Activated CD8-positive, alpha-beta memory T cell treated with anti-CD3 and anti-CD28 coated beads for 36 hours (primary cell): ENCODE results near the gene LFNG. TPM values are rescaled to one million over a fixed set of nuclear protein-coding genes. Genes with fewer than 3 reads are reported as not detected.

Experiments
- CTCF ChIA-PET: fragments of 350-600 bp; sonication (Branson Sonifier 250); formaldehyde crosslinking; loops from one replicate; lab custom pipeline; 2021; ENCODE audit warnings: antibody characterized with exemption; lab: Charles Lee
- POLR2A ChIA-PET: fragments of 350-600 bp; sonication (Branson Sonifier 250); formaldehyde crosslinking; loops from one replicate; lab custom pipeline; 2021; ENCODE audit warnings: antibody characterized with exemption; lab: Charles Lee
- total RNA-seq, 2 experiments: library from RNA; stranded (reverse); gene quantifications; one replicate each; pipeline ENCODE4 v1.2.3, GENCODE V29; 2021

The LFNG gene, protein sequence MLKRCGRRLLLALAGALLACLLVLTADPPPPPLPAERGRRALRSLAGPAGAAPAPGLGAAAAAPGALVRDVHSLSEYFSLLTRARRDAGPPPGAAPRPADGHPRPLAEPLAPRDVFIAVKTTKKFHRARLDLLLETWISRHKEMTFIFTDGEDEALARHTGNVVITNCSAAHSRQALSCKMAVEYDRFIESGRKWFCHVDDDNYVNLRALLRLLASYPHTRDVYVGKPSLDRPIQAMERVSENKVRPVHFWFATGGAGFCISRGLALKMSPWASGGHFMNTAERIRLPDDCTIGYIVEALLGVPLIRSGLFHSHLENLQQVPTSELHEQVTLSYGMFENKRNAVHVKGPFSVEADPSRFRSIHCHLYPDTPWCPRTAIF
- total RNA-seq: 10 to 100 TPM; 22.4 to 24.2 TPM

DNA sequence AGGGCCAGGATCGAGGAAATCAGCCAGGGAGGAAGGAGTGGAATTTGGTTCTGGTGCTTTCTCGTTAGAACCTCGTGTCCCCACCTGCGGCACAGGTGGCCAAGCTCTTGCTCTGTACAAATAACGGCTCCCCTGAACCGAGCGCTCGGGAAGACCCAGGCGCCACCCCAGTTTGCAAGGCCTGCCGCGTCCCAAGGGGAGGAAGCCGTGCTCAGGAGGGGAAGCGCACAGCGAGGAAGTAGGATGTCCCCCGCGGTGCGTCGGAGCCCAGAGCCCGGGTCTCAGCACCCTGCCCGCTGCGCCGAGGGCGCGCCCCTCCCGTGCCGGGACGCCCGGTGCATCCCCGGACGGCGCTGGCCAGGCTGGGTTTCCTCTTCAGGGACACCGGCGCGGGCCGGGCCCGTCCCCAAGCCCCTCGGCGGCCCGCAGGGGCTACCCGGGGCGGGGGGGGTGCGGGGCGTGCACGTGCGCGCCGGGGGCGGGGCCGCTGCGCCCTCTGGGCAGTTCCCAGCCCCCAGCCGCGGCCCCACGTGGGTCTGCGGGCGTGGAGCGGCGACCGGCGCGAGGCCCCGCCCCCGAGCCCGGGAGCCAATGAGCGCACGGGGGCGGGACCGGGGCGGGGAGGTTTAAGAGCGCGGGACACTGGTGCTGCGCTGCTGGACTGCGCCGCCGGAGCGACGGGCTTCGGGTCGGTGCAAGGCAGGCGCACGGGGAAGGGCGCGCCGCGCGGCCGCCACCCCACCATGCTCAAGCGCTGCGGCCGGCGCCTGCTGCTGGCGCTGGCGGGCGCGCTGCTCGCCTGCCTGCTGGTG is at the start of gene LFNG:
TSS of gene LFNG (plus strand) at position 656 of the 812 bp plus-strand sequence. CDS start at position 744, 88 bp downstream.
- ChIA-PET CTCF (interaction anchor here (1.3 kb wide), 1 partner anchor 9 kb away, joined by 4 read pairs; no protein-coding TSS in a partner anchor), POLR2A (no interaction called here)

DNA sequence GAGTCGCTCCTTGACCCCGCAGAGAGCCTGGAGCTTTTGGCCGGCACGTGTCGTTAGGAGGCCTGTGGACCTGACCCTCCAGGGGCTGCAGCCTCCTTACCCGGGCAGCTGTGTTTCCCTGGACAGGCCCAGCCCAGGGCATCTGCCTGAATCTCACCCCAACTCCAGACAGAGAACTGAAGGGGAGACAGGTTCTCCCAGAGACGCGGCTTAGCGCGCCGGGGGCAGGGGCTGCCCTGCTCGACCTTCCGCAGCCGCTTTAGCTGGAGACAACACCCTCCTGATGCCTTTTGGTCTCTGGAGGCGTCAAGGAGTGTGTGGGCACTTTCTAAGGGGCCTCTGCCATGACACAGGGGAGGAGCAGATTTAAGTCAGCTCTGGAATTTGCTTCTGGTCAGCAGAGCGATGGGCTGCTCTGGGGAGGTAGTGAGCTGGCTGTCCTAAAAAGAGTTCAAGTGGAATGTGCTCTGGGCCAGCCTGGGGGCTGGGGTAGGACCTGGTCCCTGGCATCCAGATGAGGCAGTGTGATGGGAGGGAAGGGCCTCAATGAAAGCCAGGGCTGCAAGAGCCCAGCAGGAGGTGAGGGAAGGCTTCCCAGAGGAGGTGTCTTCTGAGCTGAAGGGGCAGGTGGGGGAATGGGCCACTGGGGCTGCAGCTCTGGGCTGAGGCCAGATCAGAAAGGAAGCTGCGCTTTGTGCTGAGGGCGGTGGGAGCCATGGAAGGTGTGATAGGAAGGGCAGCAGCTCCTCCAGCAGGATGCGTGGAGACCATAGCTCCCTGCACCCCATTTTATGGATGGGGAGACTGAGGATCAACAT is 49.2 kb upstream of the LFNG start:
- POLR2A ChIA-PET: no interaction called here
- CTCF ChIA-PET: interaction anchor here (0.9 to 7.2 kb wide), 4 partner anchors 18 to 240 kb away, joined by 3 to 72 read pairs (median 6); no protein-coding TSS in a partner anchor

DNA sequence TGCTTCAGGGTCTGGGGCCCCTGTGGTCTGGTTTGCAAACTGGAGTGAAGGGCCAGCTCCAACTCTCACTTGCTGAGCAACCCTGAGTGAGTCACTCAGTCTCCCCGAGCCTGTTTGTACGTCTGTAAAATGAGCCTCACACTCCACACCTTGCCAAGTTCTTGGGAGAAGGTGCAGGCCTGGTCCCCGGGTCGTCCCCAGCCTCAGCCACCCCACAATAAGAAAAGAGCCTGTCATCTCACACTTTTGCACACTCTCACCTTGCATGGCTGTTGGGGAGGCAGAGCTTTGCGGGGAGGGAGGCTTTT is 48.6 kb upstream of the LFNG start:
- ChIA-PET CTCF (interaction anchor here (2.3 to 7.2 kb wide), 2 partner anchors 19 to 239 kb away, joined by 6 to 72 read pairs; no protein-coding TSS in a partner anchor), POLR2A (no interaction called here)

DNA sequence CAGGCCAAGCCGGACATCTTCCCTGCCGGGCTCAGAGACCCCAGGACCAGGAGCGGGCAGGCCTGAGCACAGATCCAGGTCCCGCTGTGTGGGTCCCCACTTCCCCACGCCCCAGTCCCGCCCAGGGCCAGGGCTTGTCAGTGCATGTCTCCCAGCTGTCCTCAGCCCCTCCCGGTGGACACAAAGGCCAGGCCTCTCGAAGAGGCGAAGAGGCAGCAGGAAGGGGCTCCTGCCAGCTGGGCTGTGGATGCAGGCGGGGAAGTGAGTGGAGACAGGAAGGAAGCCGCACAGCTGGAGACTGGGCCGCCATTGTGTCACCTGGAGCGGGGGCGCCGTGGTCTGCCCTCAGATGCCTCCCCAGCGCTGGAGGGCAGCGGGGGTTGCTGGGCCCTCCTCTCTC is 48.2 kb upstream of the LFNG start:
- CTCF ChIA-PET: interaction anchor here (0.7 to 7.2 kb wide), 3 partner anchors 19 to 239 kb away, joined by 3 to 72 read pairs (median 6); no protein-coding TSS in a partner anchor
- POLR2A ChIA-PET: interaction anchor here (0.6 kb wide), 1 partner anchor 426 kb away, joined by 13 read pairs; no protein-coding TSS in a partner anchor

DNA sequence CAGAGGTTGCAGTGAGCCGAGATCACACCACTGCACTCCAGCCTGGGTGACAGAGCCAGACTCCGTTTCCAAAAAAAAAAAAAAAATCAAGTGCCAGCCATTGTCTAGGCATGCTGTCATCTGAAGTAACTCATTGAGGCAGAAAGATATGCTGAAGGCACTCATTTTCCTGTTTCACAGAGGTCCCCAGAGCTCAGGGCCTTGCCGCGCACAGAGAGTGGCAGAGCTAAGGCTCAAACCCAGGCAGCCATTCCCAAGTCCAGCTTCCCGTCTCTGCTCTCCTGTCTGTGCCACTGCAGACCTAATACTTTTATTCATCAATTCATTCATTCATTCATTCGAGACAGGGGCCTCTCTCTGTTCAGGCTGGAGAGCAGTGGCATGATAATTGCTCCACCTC is 46.8 kb upstream of the LFNG start:
- CTCF ChIA-PET: interaction anchor here (7.2 kb wide), 1 partner anchor 20 kb away, joined by 72 read pairs; no protein-coding TSS in a partner anchor
- POLR2A ChIA-PET: no interaction called here

DNA sequence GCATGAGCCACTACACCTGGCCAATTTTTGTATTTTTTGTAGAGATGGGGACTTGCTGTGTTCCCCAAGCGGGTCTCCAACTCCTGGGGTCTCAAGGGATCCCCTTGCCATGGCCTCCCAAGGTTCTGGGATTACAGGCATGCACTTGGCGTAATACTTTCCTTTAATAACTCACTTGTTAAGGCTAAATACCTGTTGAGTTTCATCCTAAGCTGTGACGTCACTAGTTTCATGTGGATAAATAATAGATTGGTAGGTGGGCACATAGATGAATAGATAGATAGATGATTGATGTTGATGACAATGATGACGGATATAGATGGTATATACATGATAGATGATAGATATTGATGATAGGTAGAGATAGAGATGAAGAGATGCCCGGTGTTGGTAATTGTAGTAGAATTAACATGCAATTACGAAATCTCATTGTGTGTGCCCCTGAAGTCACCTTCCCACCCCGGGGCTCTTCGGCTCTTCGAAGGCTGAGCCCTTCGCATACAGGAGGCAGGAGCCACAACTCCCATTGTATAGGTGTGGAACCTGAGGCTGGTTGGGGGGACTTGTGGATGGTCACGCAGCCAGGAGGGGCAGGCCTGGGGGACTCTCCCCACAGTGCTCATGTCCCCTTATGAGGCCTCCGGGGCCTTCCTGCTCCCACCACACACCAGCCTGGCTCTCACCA is 45.9 kb upstream of the LFNG start:
- ChIA-PET POLR2A (no interaction called here), CTCF (interaction anchor here (7.2 kb wide), 1 partner anchor 21 kb away, joined by 72 read pairs; no protein-coding TSS in a partner anchor)

DNA sequence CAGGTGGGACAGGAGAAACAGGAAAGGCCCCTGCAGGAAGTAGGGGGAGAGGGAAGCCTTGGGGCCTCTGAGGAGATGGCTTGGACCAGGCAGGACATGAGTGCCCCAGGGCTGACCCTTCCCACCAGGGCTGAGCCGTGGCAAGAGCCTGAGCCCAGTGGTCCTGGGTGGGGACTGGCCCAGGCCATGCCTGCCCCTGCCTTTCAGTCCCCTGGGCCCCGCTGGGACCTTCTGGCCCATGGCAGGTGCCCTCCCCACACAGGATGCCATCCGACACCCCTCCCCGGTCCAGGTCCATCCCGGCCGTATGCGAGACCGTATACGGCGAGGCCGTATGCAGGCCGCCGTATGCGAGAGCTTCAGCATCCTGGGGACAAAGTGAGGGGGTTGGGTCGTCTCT is 45.4 kb upstream of the LFNG start:
- CTCF ChIA-PET: no interaction called here
- POLR2A ChIA-PET: no interaction called here

DNA sequence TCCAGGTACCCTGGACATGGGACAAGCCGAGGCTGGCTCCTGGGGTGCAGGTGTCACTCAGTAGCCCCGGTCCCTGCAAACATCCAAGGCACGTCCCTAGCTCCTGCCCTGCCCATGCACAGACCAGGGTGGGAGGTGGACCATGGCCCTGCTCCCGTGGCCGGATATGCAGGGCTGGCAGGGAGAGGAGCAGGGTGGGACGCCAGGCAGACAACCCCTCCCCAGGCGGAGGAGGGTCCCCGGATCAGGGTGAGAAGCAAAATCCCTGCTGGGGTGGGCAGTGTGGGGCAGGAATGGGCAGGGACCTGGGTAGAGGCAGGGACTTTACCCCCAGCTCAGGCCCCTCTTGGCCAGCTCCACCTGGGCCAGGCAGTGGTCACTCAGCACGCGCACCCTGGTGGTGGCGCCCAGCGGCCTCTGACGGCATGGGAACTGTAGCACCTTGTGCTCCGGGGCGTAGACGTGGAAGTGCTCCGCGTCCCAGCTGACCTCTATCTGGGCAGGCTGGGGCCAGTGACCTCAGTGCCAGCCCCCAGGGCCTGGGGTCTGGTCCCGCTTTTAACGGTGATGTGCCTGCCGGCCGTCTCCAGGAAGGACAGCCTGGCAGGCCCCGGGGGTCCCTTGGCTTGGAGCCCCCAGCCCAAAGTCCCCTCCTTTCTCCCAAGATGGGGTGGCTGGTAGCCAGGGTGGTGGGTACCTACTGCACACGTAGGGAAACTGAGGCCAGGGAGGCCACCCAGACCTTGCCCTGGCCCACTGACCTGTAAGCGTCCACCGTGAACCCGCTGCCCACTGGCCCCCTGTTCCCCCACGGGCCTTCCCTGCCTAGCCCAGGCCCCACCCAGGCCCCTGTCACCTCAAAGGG is 44.5 kb upstream of the LFNG start:
- ChIA-PET CTCF (no interaction called here), POLR2A (no interaction called here)

DNA sequence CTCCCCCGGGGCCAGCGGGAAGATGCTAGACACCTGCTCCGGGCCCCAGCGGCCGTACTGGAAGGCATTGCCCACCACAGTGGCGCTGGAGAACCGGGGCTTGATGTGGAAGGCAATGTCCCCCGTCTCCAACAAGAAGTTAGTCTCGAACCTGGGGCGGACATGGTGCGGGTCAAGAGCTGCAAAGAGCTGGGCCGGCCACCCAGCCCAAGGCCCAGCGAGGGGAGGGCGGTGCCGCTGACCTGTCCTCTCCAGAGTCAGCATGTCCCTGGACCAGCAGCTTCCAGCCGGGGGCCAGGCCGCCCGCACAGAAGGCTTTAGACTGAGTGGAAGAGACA is 43.9 kb upstream of the LFNG start:
- ChIA-PET POLR2A (no interaction called here), CTCF (no interaction called here)

DNA sequence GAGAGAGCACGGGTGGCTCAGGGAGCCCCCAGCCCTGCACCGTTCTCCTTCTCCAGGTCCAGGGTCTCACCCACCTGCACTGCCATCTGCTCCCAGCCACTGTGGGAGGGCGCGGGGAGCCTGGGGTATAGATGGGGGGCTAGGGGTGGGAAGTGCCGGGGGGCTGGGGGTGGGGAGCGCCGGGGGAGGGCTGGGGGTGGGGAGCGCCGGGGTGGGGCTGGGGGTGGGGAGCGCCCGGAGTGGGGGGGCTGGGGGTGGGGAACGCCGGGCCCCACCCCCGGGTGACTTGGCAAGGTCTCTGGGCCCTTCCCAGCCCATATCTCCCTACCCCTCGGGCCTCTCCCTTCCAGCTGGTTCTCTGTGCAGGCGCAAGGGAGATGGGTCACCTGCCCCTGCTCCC is 43.3 kb upstream of the LFNG start, which contains the start of gene GRIFIN:
TSS of gene GRIFIN (minus strand) at position 101 of the 400 bp plus-strand sequence. CDS start at position 86, 15 bp downstream.
- ChIA-PET POLR2A (interaction anchor here (0.5 kb wide), 1 partner anchor 138 kb away, joined by 4 read pairs; no protein-coding TSS in a partner anchor), CTCF (no interaction called here)

DNA sequence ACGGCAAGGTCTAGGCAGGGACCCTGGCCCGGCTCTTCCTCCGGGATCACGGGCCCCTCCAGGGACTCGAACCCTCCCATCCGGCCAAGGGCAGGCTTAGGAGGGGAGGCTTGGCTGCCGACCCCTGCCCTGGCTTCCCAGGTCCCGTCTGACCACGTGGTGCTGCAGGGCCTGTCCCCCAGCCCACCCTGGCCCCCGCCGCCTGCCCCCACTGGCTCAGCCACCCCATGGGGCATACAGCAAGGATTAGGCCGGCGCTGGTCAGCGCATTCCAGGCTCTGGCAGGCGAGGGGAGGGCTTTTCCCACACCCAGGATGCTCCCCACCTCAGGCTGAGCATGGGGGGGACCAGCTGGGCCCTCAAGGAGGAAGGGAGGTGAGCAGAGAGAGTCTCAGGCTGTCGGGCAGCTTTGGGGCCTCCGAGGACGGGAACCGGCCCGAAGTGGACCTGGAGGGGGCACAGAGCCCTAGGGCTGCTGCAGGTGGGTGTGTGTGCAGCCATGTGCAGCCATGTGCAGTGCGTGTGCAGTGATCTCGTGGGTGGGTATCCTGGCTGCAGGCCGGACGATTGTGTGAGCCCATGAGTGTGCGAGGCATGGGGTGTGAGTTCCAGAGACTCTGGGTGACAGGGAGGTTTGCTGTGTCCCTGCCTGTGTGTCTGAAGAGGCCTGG is 42.7 kb upstream of the LFNG start:
- ChIA-PET POLR2A (no interaction called here), CTCF (no interaction called here)

DNA sequence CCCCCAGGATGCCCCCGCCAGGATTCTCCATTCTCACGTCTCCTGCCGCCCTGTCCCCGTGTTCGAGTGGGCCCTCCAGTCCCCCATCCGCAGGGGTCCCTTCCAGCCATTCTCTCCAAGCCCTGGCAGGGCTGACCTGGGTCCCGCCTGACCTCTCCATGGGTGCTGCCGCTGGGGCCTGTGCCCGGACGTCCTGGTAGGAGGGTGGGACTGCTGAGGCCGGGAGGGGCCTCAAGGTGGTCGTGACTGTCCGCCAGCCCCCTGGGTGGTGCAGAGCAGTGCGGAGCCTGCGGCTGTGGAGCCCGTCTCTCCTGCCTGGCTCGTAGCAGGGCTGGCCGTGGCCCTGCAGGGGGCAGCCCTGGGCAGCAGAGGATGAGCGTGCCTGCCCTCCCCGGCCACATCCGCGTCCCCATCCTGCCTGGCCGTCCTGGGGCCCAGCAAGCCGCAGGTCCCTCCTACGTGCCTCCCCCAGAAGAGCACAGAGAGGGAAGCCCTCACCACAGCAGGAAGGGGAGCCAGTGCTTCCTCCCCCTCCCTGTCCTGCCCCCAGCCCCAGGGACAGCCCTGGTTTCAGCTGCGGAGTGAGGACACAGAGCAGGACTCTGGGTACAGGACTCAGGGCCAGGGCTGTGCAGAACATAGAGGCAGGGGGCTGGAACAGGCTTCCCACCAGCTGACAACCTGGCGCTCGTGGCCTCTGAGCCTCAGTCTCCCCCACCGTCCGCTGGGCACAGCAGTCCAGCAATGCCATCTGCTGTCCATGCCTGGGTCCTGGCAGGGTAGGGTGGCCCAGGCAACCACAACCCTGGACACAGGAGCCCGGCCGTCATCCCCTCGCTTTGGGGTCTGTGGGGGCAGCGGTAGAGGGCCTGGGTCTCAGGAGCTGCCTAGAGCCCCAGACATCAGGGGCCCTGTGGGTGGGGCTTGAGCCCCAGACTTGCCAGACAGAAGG is 41.9 kb upstream of the LFNG start:
- ChIA-PET POLR2A (no interaction called here), CTCF (interaction anchor here (0.8 to 1.7 kb wide), 6 partner anchors 9 to 221 kb away, joined by 3 to 7 read pairs (median 3); no protein-coding TSS in a partner anchor)

DNA sequence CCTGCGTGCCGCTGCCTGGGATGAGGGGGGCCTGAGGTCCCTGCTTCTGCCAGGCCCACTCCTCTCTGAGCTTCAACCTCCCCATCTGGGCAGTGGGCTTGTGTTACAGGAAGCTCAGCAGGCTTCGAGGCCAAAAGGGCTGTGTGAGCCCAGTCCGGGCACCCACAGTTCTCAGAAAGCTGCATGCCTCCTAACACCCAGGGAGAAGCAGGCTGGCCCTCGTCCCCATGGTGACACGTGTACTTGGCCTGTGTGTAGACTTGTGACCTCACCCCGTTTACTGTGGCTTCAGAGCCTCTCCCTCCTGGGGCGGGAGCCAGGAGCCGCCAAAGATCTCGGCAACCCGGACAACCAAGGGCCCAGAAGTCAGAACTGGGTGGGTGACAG is 41.2 kb upstream of the LFNG start:
- ChIA-PET POLR2A (no interaction called here), CTCF (interaction anchor here (0.5 to 1.7 kb wide), 8 partner anchors 9 to 221 kb away, joined by 3 to 7 read pairs (median 3); no protein-coding TSS in a partner anchor)

DNA sequence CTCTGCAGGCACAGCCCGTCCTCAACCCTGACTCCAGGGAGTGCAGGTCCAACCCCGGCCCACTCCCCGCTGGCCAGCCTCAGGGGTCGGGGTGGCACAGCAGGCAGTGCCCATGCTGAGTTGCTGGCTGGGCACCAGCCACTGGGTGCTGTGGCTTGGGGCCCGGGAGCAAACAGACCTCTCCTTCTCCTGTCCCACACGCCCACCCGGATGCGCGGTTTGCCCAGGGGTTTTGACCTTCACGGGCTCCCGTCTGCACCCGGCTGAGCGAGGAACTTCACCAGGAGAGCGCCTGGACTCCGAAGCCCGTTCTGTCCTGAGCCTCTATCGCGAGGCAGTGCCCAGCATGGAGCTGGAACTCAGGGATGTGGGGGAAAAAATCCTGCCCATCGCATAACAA is 40.8 kb upstream of the LFNG start:
- CTCF ChIA-PET: interaction anchor here (0.5 to 1.7 kb wide), 6 partner anchors 10 to 199 kb away, joined by 3 to 7 read pairs (median 3); no protein-coding TSS in a partner anchor
- POLR2A ChIA-PET: no interaction called here

DNA sequence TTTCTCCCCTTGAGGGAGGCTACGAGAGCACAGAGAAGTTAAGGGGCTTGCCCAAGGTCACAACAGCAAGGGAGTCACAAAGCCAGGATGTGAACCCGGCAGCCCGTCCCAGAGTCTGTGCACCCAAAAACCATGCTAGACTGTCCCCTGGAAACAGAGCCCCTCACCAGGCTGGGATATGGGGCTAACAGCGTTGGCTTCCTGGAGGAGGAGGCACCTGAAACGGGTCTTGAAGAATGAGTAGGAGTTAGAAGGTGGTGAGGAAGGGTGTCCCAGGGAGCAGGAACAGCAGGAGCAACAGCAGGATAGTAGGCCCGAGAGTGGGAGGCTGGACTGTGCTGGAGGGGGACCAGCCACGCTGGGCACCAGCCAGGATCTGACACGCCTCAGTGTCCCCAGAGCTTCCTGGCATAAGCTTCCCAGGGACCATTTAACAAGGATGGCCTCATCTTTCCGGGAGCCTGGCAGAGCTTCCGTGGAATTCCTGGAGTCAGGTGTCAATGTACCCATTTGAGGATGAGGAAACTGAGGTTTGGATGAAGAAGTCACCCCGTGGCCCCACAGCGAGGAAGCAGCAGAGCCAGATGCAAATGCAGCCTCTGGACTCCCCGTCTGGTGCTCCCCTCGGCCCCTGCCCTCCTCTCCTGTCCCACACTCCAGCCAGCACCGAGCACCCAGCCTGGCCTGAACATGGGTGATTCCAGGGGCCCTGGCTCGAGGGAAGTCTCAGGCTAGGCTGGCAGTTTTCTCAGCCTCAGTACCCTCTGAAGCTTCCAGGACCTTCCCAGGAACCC is 40.1 kb upstream of the LFNG start:
- ChIA-PET CTCF (interaction anchor here (0.5 to 1.7 kb wide), 3 partner anchors 10 to 200 kb away, joined by 3 to 7 read pairs (median 4); no protein-coding TSS in a partner anchor), POLR2A (no interaction called here)
